ENCODE results near the gene PGLYRP1. TPM values are rescaled to one million over a fixed set of nuclear protein-coding genes. Genes with fewer than 3 reads are reported as not detected.
A peak's percentile ranks its signal among the peaks of the same experiment; 100 is the strongest.

The PGLYRP1 gene, protein sequence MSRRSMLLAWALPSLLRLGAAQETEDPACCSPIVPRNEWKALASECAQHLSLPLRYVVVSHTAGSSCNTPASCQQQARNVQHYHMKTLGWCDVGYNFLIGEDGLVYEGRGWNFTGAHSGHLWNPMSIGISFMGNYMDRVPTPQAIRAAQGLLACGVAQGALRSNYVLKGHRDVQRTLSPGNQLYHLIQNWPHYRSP
- total RNA-seq (2014; rRNA removed; shearing (Covaris generic)): not detected in 2 replicates

DNA sequence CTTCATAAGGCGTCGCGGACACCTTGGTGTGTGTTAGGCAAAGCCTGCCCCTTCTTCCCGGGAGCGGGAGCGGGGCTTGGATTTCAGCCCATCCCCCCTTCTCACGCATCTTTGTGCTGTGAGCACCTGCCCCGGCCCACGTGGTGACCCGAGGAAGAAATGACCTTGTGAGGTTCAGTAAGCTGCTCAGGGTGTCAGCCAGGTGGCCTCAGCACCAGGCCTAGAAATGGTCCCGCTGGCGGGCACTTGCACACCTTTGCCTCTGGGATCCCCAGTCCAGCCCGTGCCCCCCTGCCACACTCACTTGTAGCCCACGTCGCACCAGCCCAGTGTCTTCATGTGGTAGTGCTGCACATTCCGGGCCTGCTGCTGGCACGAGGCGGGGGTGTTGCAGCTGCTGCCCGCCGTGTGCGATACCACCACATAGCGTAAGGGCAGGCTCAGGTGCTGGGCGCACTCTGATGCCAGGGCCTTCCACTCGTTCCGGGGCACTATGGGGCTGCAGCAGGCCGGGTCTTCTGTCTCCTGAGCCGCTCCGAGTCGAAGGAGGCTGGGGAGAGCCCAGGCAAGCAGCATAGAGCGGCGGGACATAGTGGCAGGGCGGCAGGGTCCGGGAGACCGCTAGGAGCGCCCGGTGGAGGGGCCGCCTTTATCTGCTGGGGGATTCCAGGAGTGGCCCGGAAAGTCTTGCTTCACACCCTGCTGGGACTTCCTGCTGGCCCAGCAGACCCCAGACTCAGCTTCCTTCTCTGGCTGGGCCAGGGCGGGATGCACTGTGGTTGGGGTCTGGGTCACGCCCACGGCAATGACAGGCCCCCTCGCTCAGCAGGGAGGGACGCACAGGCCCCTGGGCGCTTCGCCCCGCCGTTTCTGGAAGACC is at the start of gene PGLYRP1:
Gene PGLYRP1 (minus strand): TSS at position 623 of the 880 bp plus-strand sequence. CDS start 32 bp downstream, at position 591.

GRCh38 chr19:46040952-46041500 is 18.2 kb upstream of the PGLYRP1 start, which contains the start of gene IGFL4:
IGFL4 (minus strand) TSS chr19:46041002; CDS start chr19:46040962, 40 bp downstream.

GRCh38 chr19:45994998-45995714 is 27.7 kb downstream of the PGLYRP1 start, which contains the start of gene CCDC61:
CCDC61 (plus strand) TSS chr19:45995467; CDS start chr19:46003019, 7,552 bp downstream.

GRCh38 chr19:45973553-45974338 is 49.1 kb downstream of the PGLYRP1 start, which contains the start of gene NOVA2:
NOVA2 (minus strand) TSS chr19:45973865; CDS start chr19:45973351, 514 bp downstream.

Small RNA genes lying within 50 kb of the gene (small RNA-seq; reads per million reads assigned to genes)
- gene MIR769: 7.7 reads per million, percentile 87 among the genes with 10 or more reads in this experiment

Other genes starting within 250 kb of the PGLYRP1 start
- 28.1 and 29.7 TPM in 2 replicates for gene DMPK, start 240.6 kb downstream of the PGLYRP1 start, total RNA-seq (2014; rRNA removed; shearing (Covaris generic))
- gene DMWD, start 230.2 kb downstream of the PGLYRP1 start, total RNA-seq (2014; rRNA removed; shearing (Covaris generic)): 73.8 and 79.2 TPM in 2 replicates
- 0.41 TPM in 1 of 2 replicates, not detected in the other for gene RSPH6A, start 207.7 kb downstream of the PGLYRP1 start, total RNA-seq (2014; rRNA removed; shearing (Covaris generic))
- 75.3 and 87.1 TPM in 2 replicates for gene SYMPK, start 159.9 kb downstream of the PGLYRP1 start, total RNA-seq (2014; rRNA removed; shearing (Covaris generic))
- gene FOXA3, start 158.7 kb downstream of the PGLYRP1 start, total RNA-seq (2014; rRNA removed; shearing (Covaris generic)): not detected in 2 replicates
- 59.7 and 67.2 TPM in 2 replicates for gene IRF2BP1, start 136.9 kb downstream of the PGLYRP1 start, total RNA-seq (2014; rRNA removed; shearing (Covaris generic))
- 3.3 and 3.5 TPM in 2 replicates for gene MYPOP, start 120.4 kb downstream of the PGLYRP1 start, total RNA-seq (2014; rRNA removed; shearing (Covaris generic))
- not detected in 2 replicates for gene NANOS2, start 108.3 kb downstream of the PGLYRP1 start, total RNA-seq (2014; rRNA removed; shearing (Covaris generic))
- gene NOVA2, start 49.2 kb downstream of the PGLYRP1 start, total RNA-seq (2014; rRNA removed; shearing (Covaris generic)): 0.04 TPM in 1 of 2 replicates, not detected in the other
- 6.5 and 8.3 TPM in 2 replicates for gene CCDC61, start 27.6 kb downstream of the PGLYRP1 start, total RNA-seq (2014; rRNA removed; shearing (Covaris generic))
- not detected in 2 replicates for gene IGFL4, start 17.9 kb upstream of the PGLYRP1 start, total RNA-seq (2014; rRNA removed; shearing (Covaris generic))
- not detected in 2 replicates for gene IGFL3, start 101.6 kb upstream of the PGLYRP1 start, total RNA-seq (2014; rRNA removed; shearing (Covaris generic))
- gene IGFL2, start 125.2 kb upstream of the PGLYRP1 start, total RNA-seq (2014; rRNA removed; shearing (Covaris generic)): 0.08 TPM in 1 of 2 replicates, not detected in the other
- gene IGFL1, start 206.7 kb upstream of the PGLYRP1 start, total RNA-seq (2014; rRNA removed; shearing (Covaris generic)): not detected in 2 replicates

All from A375 (cell line).